GM19395 (cell line): ENCODE data around the gene CDS1.
"Not testable (repeated sequence)": the region's sequence is repeated elsewhere in the genome, so short reads cannot be mapped to it uniquely, and the experiment has no call there.

Experiments
- ATAC-seq: cut with Tn5 transposase; IDR thresholded peaks from one replicate; pipeline ENCODE4 v1.9.1; 2021; ENCODE audit warnings: mild to moderate bottlenecking, moderate library complexity; ENCODE audit not compliant: unreplicated experiment

CDS1 gene

GRCh38 chr4:84606645-84607044, 23.7 kb downstream of the CDS1 start:
- ATAC-seq = no peak

GRCh38 chr4:84611531-84611930, 28.6 kb downstream of the CDS1 start:
- no peak for ATAC-seq

GRCh38 chr4:84614891-84615290, 32.0 kb downstream of the CDS1 start:
- ATAC-seq = no peak

GRCh38 chr4:84615355-84615754, 32.4 kb downstream of the CDS1 start:
- ATAC-seq = no peak

- no peak for ATAC-seq
Observed at GRCh38 chr4:84622959-84623358, 40.0 kb downstream of the CDS1 start.

GRCh38 chr4:84623661-84624060, 40.7 kb downstream of the CDS1 start:
- no peak for ATAC-seq

- no peak for ATAC-seq
Observed at GRCh38 chr4:84626673-84627072, 43.7 kb downstream of the CDS1 start.

- ATAC-seq = no peak
Observed at GRCh38 chr4:84631573-84631972, 48.6 kb downstream of the CDS1 start.

- no peak for ATAC-seq
Observed at GRCh38 chr4:84632092-84632491, 49.2 kb downstream of the CDS1 start.

- no peak for ATAC-seq
Observed at GRCh38 chr4:84634961-84635360, 52.0 kb downstream of the CDS1 start.

GRCh38 chr4:84638092-84638491, 55.2 kb downstream of the CDS1 start:
- no peak for ATAC-seq

GRCh38 chr4:84639145-84639544, 56.2 kb downstream of the CDS1 start:
- ATAC-seq = no peak

- ATAC-seq = no peak
Observed at GRCh38 chr4:84644087-84644486, 61.2 kb downstream of the CDS1 start.

GRCh38 chr4:84647312-84647884, 64.5 kb downstream of the CDS1 start:
- ATAC-seq = no peak

- ATAC-seq = no peak
Observed at GRCh38 chr4:84648178-84648577, 65.3 kb downstream of the CDS1 start.

GRCh38 chr4:84648863-84649647, 66.1 kb downstream of the CDS1 start:
- no peak for ATAC-seq

GRCh38 chr4:84651499-84651898, 68.6 kb downstream of the CDS1 start:
- ATAC-seq = no peak

- ATAC-seq = no peak
Observed at GRCh38 chr4:84652478-84652877, 69.6 kb downstream of the CDS1 start.

GRCh38 chr4:84660606-84661005, 77.7 kb downstream of the CDS1 start:
- no peak for ATAC-seq

GRCh38 chr4:84661191-84661939, 78.4 kb downstream of the CDS1 start:
- ATAC-seq = no peak

GRCh38 chr4:84664767-84665166, 81.8 kb downstream of the CDS1 start:
- not testable (repeated sequence) for ATAC-seq

- ATAC-seq = no peak
Observed at GRCh38 chr4:84666439-84666838, 83.5 kb downstream of the CDS1 start.
